Retinal pigment epithelial cell (primary cell): ENCODE measurements around the gene NKAIN4.
A peak's percentile ranks its signal among the peaks of the same experiment; 100 is the strongest.

Experiments used
- DNase-seq: peaks from one replicate; pipeline ENCODE4 v3.0.0-alpha.2; 2010; ENCODE audit warnings: low read depth
- H3K4me3 ChIP-seq: 2 replicates; pipeline ENCODE4 v1.5.1; 2011; ENCODE audit warnings: mild to moderate bottlenecking, low read length, control low read depth, moderate library complexity
- TF ChIP-seq, protein P1 (sequence below): conservative IDR thresholded peaks from 2 replicates; pipeline ENCODE4 v1.5.1; 2011; ENCODE audit warnings: low read depth, low read length, control low read depth, inconsistent platforms

Gene NKAIN4

DNA sequence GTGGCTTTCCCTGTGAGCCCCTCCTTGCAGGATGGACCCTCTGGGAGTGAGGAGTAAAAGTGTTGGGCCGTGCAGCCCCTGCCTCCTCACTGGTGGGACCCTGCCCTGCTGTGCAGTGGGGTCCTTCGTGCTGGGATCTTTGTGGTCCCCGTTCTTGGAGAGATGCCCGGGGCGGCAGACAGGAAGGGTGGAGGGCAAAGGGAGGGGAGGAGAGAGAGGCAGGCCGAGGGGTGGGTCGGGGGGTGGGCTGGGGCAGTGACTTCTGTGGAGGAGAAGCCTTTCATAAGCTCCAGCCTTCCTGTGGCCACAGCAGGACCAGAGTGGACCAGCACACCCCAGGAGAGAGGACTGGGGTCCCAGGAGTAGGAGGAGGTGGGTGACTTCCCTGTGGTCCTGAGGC is 38.6 kb upstream of the NKAIN4 start, which contains the start of gene COL20A1:
Gene COL20A1, plus strand, starts transcription at position 283 of the 400 bp plus-strand sequence. CDS start 1,922 bp downstream, outside the sequence.
- TF ChIP-seq, protein P1, sequence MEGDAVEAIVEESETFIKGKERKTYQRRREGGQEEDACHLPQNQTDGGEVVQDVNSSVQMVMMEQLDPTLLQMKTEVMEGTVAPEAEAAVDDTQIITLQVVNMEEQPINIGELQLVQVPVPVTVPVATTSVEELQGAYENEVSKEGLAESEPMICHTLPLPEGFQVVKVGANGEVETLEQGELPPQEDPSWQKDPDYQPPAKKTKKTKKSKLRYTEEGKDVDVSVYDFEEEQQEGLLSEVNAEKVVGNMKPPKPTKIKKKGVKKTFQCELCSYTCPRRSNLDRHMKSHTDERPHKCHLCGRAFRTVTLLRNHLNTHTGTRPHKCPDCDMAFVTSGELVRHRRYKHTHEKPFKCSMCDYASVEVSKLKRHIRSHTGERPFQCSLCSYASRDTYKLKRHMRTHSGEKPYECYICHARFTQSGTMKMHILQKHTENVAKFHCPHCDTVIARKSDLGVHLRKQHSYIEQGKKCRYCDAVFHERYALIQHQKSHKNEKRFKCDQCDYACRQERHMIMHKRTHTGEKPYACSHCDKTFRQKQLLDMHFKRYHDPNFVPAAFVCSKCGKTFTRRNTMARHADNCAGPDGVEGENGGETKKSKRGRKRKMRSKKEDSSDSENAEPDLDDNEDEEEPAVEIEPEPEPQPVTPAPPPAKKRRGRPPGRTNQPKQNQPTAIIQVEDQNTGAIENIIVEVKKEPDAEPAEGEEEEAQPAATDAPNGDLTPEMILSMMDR = no peak
- H3K4me3 ChIP-seq = no peak within 1 kb of the TSS

DNA sequence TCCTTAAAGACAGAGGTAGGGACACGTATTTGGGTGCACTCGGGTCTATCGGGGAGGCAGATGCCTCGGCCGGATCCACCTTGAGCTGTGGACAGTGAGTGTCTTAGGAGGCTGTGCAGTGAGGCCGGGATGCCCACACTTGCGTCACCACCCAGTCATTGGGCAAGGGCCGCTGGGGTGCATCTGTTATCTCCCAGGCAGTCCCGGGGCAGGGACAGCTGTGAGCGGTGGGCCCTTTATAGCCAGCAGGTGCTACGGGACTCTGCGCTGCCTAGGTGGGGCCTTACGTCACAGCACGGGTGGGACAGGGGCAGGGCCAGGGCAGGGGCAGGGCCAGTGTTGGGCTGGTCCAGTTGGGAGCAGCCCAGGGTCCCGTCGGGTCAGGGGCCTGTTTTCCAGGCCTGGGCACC is 38.0 kb upstream of the NKAIN4 start:
- H3K4me3 ChIP-seq = no peak overlapping the region
- TF ChIP-seq, protein P1 = no peak
- no peak for DNase-seq

More for the DNA sequence above, 38.6 kb upstream of the NKAIN4 start, which contains the start of gene COL20A1:
- no peak for DNase-seq

DNA sequence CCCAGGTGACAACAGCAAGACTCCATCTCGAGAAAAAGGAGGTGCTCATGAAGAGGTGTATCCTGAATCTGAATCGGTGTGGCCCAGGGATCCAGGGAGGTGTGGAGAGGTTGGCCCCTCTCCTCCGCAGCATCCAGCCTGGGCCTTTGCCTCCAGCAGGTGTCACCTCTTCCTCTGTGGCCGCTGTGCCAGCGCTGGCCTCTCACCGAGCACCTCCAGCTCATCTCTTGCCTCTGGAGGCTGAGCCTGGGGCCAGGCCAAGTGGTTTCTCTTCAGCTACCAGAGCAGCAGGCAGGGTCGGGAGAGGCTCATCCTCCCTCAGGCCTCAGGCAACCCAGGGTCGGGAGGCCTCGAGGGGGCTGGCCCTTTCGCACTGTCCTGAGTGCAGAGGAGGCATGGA is 37.5 kb upstream of the NKAIN4 start:
- H3K4me3 ChIP-seq = no peak overlapping the region
- TF ChIP-seq, protein P1 = no peak
- no peak for DNase-seq

- no peak overlapping the region for H3K4me3 ChIP-seq
- TF ChIP-seq, protein P1 = peak; percentile 73
- no peak for DNase-seq
Observed at GRCh38 chr20:63290677-63291472, 36.6 kb upstream of the NKAIN4 start.

DNA sequence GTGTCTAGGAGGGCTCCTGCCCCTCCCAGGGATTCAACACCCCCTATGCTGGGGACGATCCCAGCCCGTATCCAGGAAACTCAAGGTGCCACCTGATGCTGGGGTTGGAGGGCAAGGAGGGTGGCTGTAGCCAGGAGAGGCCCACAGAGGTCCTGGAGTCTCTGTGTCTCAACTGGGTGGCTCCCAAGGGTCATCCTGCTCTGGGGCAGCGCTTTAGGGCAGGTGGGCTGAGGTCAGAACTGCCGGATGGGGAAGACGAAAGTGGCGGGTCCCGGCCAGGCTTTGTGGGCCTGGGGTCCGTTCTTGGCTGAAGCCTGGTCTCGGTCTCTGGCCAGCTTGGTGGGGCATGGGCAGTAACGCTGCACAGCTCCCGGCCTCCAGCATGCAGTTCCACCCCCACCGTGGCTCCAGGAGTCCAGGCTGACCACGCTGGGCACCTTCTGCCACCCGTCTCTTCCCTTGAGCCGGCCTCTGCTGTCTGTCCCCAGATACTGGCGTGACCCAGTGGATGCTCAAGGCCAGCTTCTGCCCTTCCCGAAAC is 35.9 kb upstream of the NKAIN4 start:
- H3K4me3 ChIP-seq = no peak overlapping the region
- no peak for DNase-seq
- TF ChIP-seq, protein P1 = no peak

DNA sequence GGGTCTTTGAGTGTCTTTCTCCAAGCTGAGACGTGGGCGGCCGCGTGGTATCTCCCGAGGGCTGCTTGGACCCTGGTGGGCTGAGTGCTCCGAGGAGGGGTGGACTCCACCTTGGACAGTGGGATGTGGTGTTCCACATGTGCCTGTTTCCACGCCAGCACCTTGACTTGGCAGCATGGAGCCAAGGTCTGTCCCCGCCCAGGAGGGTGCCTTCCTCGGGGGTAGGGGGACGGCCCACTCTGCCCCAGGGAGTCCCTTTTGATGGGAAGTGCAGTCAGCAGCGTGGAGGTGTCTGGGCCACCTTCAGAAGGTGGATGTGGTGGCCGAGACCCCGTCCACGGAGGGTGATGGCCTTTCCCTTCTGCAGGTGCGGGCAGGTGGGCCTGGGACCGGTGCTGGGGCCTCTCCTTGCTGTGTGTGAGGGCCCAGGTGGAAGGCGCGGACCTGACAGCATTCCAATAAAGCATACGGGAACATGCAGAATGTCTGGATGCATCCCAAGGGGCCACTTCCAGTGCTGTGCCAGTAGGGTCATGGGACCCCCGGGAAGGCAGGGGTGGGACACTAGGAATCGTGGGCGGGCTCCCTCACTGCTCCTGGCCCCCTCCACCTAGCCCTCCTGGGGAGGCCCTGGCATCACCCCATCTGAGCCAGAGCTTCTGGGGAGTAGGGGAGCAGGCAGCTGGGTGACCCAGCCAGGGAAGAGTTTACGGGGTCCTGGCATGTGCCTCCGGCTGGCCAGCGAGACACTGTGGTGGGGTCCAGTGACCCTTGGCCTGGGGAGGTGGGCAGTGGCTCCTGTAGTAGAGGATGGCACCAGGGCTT is 35.3 kb upstream of the NKAIN4 start:
- H3K4me3 ChIP-seq = no peak overlapping the region
- TF ChIP-seq, protein P1 = no peak
- no peak for DNase-seq
